ENCODE measurements around the gene CTNNA3. TPM values are rescaled to one million over a fixed set of nuclear protein-coding genes. Genes with fewer than 3 reads are reported as not detected.

CTNNA3 gene
- total RNA-seq, 1 experiment from 2014 or later, result 0.32 TPM

DNA sequence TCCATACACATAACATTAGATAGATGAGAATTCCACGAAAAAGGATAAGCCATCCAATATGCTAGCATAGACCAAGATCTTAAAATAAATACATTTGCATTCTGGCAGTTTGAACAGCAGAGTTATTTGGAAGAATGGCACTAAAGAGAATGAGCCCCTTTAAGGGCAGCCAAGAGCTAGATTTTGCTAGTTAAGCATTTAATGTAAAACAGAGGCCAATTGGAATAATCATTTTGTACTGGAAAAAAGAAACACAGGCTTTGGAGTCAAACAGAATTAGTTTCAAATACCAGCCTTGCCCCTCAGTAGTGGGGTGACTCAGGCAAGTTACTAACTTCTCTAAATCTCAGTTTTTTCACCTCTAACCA is 714.0 kb downstream of the CTNNA3 start:
- BruUV-seq (replicated peaks), result no TSS peak
- H3K4me3 ChIP-seq (replicated peaks in 1 of 2; ENCODE audit: low read depth in 1 of 2, low read length in 2 of 2), result no peak overlapping the region
- no peak overlapping the region for H2AFZ ChIP-seq (ENCODE audit: low read depth, low read length, poor library complexity, severe bottlenecking)
- H3K4me1 ChIP-seq (ENCODE audit: control insufficient read depth in 1 of 2, insufficient read depth in 2 of 2, low read length in 2 of 2), result no peaks in the 10 kb centered on the region
- H4K20me1 ChIP-seq (ENCODE audit: insufficient read depth), result no peaks in the 10 kb centered on the region
- DNase-seq (ENCODE audit: low read depth, low spot score) (no peak), ATAC-seq (no peak)
- H3K4me2 ChIP-seq (ENCODE audit: low read length), result no peak overlapping the region
- no peaks in the 10 kb centered on the region for H3K9me3 ChIP-seq (ENCODE audit: control insufficient read depth in 1 of 2, insufficient read depth in 1 of 2, low read depth in 1 of 2, low read length in 2 of 2)
- H3K27ac ChIP-seq (ENCODE audit: low read depth, low read length), result no peak overlapping the region
- ChIA-PET RAD21 (ENCODE audit: low non-redundant PET in 1 of 2, low total read pairs in 2 of 2, uncharacterized antibody in 2 of 2, unreplicated experiment in 2 of 2) (no interaction called here), CTCF (no interaction called here), POLR2A (no interaction called here)
- H3K36me3 ChIP-seq (ENCODE audit: control insufficient read depth in 1 of 2, insufficient read depth in 2 of 2, low read length in 2 of 2), result no peaks in the 10 kb centered on the region
- intact Hi-C loops (cut with micrococcal nuclease), result no loop called here
- H3K9ac ChIP-seq (ENCODE audit: low read length), result no peak overlapping the region
- H3K79me2 ChIP-seq (ENCODE audit: insufficient read depth, low read length), result no peaks in the 10 kb centered on the region
- TF ChIP-seq SP1 (IDR thresholded peaks at IDR 0.05; ENCODE audit: low read depth) (no peak), ELF1 (IDR thresholded peaks at IDR 0.05; ENCODE audit: borderline replicate concordance, low read depth) (no peak), ZNF274 (IDR thresholded peaks at IDR 0.05; ENCODE audit: low read depth, low read length) (no peak), EZH2 (IDR thresholded peaks at IDR 0.05) (no peak), JUND (IDR thresholded peaks at IDR 0.05) (no peak), CEBPB (IDR thresholded peaks at IDR 0.05; ENCODE audit: low read depth) (no peak)
- no peaks in the 10 kb centered on the region for H3K9me2 ChIP-seq (ENCODE audit: insufficient read depth)
- no peaks in the 10 kb centered on the region for H3K27me3 ChIP-seq (ENCODE audit: insufficient read depth, low read length)

GRCh38 chr10:66981361-66982052 is 714.5 kb downstream of the CTNNA3 start:
- DNase-seq (ENCODE audit: low read depth, low spot score) (no peak), ATAC-seq (no peak)
- Histone ChIP-seq H3K79me2 (ENCODE audit: insufficient read depth, low read length) (no peaks in the 10 kb centered on the region), H3K9me2 (ENCODE audit: insufficient read depth) (no peaks in the 10 kb centered on the region), H3K4me1 (ENCODE audit: control insufficient read depth in 1 of 2, insufficient read depth in 2 of 2, low read length in 2 of 2) (no peaks in the 10 kb centered on the region), H3K4me2 (ENCODE audit: low read length) (no peak overlapping the region), H3K27ac (ENCODE audit: low read depth, low read length) (no peak overlapping the region), H3K36me3 (ENCODE audit: control insufficient read depth in 1 of 2, insufficient read depth in 2 of 2, low read length in 2 of 2) (no peaks in the 10 kb centered on the region), H2AFZ (ENCODE audit: low read depth, low read length, poor library complexity, severe bottlenecking) (no peak overlapping the region), H4K20me1 (ENCODE audit: insufficient read depth) (no peaks in the 10 kb centered on the region), H3K9me3 (ENCODE audit: control insufficient read depth in 1 of 2, insufficient read depth in 1 of 2, low read depth in 1 of 2, low read length in 2 of 2) (no peaks in the 10 kb centered on the region), H3K27me3 (ENCODE audit: insufficient read depth, low read length) (no peaks in the 10 kb centered on the region), H3K9ac (ENCODE audit: low read length) (no peak overlapping the region), H3K4me3 (replicated peaks in 1 of 2; ENCODE audit: low read depth in 1 of 2, low read length in 2 of 2) (no peak overlapping the region)
- POLR2A ChIA-PET, result no interaction called here
- CTCF ChIA-PET, result no interaction called here
- BruUV-seq (replicated peaks), result no TSS peak
- intact Hi-C loops (cut with micrococcal nuclease), result no loop called here
- RAD21 ChIA-PET (ENCODE audit: low non-redundant PET in 1 of 2, low total read pairs in 2 of 2, uncharacterized antibody in 2 of 2, unreplicated experiment in 2 of 2), result no interaction called here
- TF ChIP-seq EZH2 (IDR thresholded peaks at IDR 0.05) (no peak), YY1 (IDR thresholded peaks at IDR 0.05; ENCODE audit: extremely low read depth, insufficient replicate concordance, low read depth, low read length) (no peak), SIN3A (IDR thresholded peaks at IDR 0.05; ENCODE audit: low read depth) (no peak), ZBTB33 (IDR thresholded peaks at IDR 0.05; ENCODE audit: extremely low read depth, insufficient replicate concordance, low read length) (no peak), ZNF274 (IDR thresholded peaks at IDR 0.05; ENCODE audit: low read depth, low read length) (no peak), EZH2phosphoT487 (IDR thresholded peaks at IDR 0.05; ENCODE audit: borderline replicate concordance) (no peak), CBX3 (IDR thresholded peaks at IDR 0.05; ENCODE audit: low read depth) (no peak), POLR2AphosphoS5 (IDR thresholded peaks at IDR 0.05; ENCODE audit: low read depth, low read length) (no peak), MAX (IDR thresholded peaks at IDR 0.05) (no peak), ZFX (IDR thresholded peaks at IDR 0.05) (no peak), JUND (IDR thresholded peaks at IDR 0.05) (no peak)
- TF ChIP-seq, protein P1, sequence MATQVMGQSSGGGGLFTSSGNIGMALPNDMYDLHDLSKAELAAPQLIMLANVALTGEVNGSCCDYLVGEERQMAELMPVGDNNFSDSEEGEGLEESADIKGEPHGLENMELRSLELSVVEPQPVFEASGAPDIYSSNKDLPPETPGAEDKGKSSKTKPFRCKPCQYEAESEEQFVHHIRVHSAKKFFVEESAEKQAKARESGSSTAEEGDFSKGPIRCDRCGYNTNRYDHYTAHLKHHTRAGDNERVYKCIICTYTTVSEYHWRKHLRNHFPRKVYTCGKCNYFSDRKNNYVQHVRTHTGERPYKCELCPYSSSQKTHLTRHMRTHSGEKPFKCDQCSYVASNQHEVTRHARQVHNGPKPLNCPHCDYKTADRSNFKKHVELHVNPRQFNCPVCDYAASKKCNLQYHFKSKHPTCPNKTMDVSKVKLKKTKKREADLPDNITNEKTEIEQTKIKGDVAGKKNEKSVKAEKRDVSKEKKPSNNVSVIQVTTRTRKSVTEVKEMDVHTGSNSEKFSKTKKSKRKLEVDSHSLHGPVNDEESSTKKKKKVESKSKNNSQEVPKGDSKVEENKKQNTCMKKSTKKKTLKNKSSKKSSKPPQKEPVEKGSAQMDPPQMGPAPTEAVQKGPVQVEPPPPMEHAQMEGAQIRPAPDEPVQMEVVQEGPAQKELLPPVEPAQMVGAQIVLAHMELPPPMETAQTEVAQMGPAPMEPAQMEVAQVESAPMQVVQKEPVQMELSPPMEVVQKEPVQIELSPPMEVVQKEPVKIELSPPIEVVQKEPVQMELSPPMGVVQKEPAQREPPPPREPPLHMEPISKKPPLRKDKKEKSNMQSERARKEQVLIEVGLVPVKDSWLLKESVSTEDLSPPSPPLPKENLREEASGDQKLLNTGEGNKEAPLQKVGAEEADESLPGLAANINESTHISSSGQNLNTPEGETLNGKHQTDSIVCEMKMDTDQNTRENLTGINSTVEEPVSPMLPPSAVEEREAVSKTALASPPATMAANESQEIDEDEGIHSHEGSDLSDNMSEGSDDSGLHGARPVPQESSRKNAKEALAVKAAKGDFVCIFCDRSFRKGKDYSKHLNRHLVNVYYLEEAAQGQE (IDR thresholded peaks at IDR 0.05; ENCODE audit: low read depth), result no peak
- TF ChIP-seq, protein P2, sequence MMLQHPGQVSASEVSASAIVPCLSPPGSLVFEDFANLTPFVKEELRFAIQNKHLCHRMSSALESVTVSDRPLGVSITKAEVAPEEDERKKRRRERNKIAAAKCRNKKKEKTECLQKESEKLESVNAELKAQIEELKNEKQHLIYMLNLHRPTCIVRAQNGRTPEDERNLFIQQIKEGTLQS (IDR thresholded peaks at IDR 0.05), result no peak
